ENCODE data around the gene CALB2. TPM values are rescaled to one million over a fixed set of nuclear protein-coding genes. Genes with fewer than 3 reads are reported as not detected.

CALB2 gene
- total and polyA plus RNA-seq, 2 of the 4 experiments (the other 2 are of a cell fraction), result 0.18 to 0.32 TPM

- Histone ChIP-seq H3K79me1 (ENCODE audit: low read depth in 1 of 2, low read length in 2 of 2) (no peaks in the 10 kb centered on the region), H3K18ac (ENCODE audit: low read depth, low read length) (no peak overlapping the region), H3K27me3 (ENCODE audit: control insufficient read depth, insufficient read depth, low read length) (peaks cover 3% of the 10 kb centered on the region), H2BK5ac (ENCODE audit: low read depth, low read length, poor library complexity, severe bottlenecking) (no peak overlapping the region), H2BK20ac (ENCODE audit: low read depth, low read length) (no peak overlapping the region), H3K23ac (ENCODE audit: low read depth, low read length) (no peak overlapping the region), H2AFZ (replicated peaks; ENCODE audit: low read length, poor library complexity) (no peak overlapping the region), H3K4ac (ENCODE audit: low read depth, low read length) (no peak overlapping the region), H3K56ac (ENCODE audit: extremely low read depth, insufficient read depth, low read length) (no peak overlapping the region), H3K4me3 (ENCODE audit: insufficient read depth, low read depth, low read length) (no peak overlapping the region), H3K9me3 (ENCODE audit: control insufficient read depth, insufficient read depth, low read length) (no peaks in the 10 kb centered on the region), H3K9ac (ENCODE audit: low read depth, low read length) (no peak overlapping the region), H4K91ac (ENCODE audit: insufficient read depth, low read depth, low read length) (no peak overlapping the region), H3K36me3 (ENCODE audit: control insufficient read depth, insufficient read depth, low read length) (no peaks in the 10 kb centered on the region), H3K4me1 (ENCODE audit: control insufficient read depth, insufficient read depth, low read length) (no peaks in the 10 kb centered on the region), H3K14ac (replicated peaks; ENCODE audit: low read depth, low read length) (no peak overlapping the region), H4K8ac (ENCODE audit: low read depth in 2 of 2, low read length in 2 of 2) (no peak overlapping the region), H3K4me2 (ENCODE audit: low read depth, low read length) (no peak overlapping the region), H2BK120ac (ENCODE audit: low read depth, low read length) (no peak overlapping the region), H4K5ac (ENCODE audit: low read depth, low read length) (no peak overlapping the region), H3K27ac (ENCODE audit: insufficient read depth, low read length) (no peak overlapping the region), H2AK9ac (replicated peaks; ENCODE audit: low read depth, low read length, poor library complexity) (no peak overlapping the region), H4K20me1 (ENCODE audit: insufficient read depth, low read length) (no peaks in the 10 kb centered on the region), H2AK5ac (ENCODE audit: low read depth, low read length) (no peak overlapping the region), H3K9me1 (ENCODE audit: insufficient read depth, low read length) (0 out of 2 replicates have a peak, but pooled peaks cover 3% of the 10 kb centered on the region), H2BK15ac (ENCODE audit: low read depth, low read length) (no peak overlapping the region)
- POLR2A ChIA-PET (ENCODE audit: unreplicated experiment), result no interaction called here
- no CpG with 5 or more reads among the region's 11 CpGs for WGBS, 2 experiments (ENCODE audit: extremely low coverage in 2 of 2, insufficient read length in 1 of 2)
- dilution Hi-C loops (cut with HindIII; ENCODE audit: low sequenced_read_pairs, unreplicated experiment) (no loop called here), intact Hi-C loops (cut with micrococcal nuclease) (no loop called here), in situ Hi-C loops (cut with MboI; ENCODE audit: low sequenced_read_pairs) (no loop called here)
- CTCF ChIA-PET, result no interaction called here
- no peak for TF ChIP-seq MAFK (IDR thresholded peaks at IDR 0.05; ENCODE audit: low read depth, low read length)
- no peak for TF ChIP-seq POLR2A (IDR thresholded peaks at IDR 0.05; ENCODE audit: low read depth, low read length)
- no peak for TF ChIP-seq MXI1 (IDR thresholded peaks at IDR 0.05; ENCODE audit: borderline replicate concordance, low read depth, low read length)
- no peak for TF ChIP-seq CHD1 (IDR thresholded peaks at IDR 0.05; ENCODE audit: low read depth, low read length)
- TF ChIP-seq FOS (IDR thresholded peaks at IDR 0.05; ENCODE audit: low read depth, low read length), result no peak
- TF ChIP-seq ELK1 (IDR thresholded peaks at IDR 0.05; ENCODE audit: borderline replicate concordance, low read depth, low read length), result no peak
- DNase-seq (peak; percentile 5), ATAC-seq (ENCODE audit: low read depth) (no peak; the same call in 1 of the 2 replicates)
- BruUV-seq (replicated peaks), result no TSS peak
Observed at GRCh38 chr16:71383054-71383773, 24.7 kb downstream of the CALB2 start.
